ENCODE measurements around the gene KCNJ10. TPM values are rescaled to one million over a fixed set of nuclear protein-coding genes. Genes with fewer than 3 reads are reported as not detected.

The KCNJ10 gene
- total RNA-seq, 1 donor from 2014 or later: 0.28 TPM

DNA sequence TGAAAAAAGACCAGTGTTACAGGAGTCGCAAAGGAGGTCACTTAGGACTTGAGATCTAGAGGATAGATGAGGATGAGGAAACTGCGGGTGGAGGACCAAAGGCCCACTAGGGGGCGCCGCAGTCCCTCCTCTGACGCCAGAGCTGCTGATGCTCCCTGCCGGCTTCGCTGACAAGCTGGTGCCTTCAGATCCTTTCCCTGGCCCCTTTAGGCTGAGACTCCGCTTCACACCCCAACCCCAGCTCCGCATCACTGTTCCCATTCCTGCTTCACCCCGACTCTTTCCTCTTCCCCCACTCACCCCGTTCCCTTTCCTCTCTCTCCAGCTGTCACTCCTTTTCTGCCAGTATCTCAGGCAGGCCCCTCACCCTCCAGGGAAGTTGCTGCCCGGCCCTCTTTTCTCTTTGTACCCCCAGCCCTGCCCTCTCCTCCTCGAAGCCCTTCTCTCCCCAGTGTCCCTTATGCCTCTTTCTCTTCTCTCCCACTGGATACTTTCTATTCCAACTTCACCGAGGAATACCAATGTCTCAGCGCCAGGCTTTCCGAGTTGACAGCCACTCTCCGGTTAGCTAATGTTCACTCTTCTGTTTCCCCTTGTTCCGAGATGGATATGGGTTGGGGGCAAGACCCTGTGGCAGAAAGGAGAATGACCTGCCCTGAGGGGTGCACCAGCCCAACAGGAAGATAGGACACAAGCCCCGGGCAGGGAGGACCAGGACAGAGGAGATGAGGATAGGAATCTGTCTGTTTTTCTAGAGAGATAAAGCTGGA is 15.9 kb upstream of the KCNJ10 start:
- peak; percentile 86 for ATAC-seq
- DNase-seq (ENCODE audit: low spot score): peak; percentile 79

DNA sequence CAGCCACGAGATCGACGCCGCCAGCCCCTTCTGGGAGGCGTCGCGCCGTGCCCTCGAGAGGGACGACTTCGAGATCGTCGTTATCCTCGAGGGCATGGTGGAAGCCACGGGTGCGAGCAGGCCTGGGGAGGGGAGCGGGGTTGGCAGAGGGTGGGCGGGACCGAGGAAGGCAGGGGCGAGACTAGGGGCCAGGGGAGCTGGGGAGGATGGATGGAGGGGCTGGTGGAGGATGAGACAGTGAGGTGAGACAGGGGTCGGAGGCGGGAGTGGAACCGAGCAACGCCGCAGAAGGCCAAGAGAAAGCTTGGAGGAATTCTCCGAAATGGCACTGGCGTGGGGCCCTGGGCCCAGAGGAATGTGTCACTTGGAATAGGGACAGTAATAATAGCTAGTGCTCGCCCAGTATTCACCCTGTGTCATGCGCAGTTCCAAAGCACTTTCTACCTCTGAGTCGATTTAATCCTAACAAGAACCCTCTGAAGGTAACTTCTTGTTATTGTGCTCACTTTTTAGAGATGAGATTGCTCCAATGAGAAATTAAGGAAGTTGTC is 14.9 kb upstream of the KCNJ10 start:
- ATAC-seq (no peak), DNase-seq (ENCODE audit: low spot score) (no peak)

GRCh38 chr1:160083968-160084770 is 14.2 kb upstream of the KCNJ10 start:
- peak; percentile 88 for ATAC-seq

GRCh38 chr1:160082926-160083325 is 13.0 kb upstream of the KCNJ10 start:
- no peak for ATAC-seq
- no peak for DNase-seq (ENCODE audit: low spot score)

More at GRCh38 chr1:160083968-160084770, 14.2 kb upstream of the KCNJ10 start:
- DNase-seq (ENCODE audit: low spot score): peak; percentile 77

- no peak for DNase-seq (ENCODE audit: low spot score)
Observed at GRCh38 chr1:160082487-160082886, 12.5 kb upstream of the KCNJ10 start.

DNA sequence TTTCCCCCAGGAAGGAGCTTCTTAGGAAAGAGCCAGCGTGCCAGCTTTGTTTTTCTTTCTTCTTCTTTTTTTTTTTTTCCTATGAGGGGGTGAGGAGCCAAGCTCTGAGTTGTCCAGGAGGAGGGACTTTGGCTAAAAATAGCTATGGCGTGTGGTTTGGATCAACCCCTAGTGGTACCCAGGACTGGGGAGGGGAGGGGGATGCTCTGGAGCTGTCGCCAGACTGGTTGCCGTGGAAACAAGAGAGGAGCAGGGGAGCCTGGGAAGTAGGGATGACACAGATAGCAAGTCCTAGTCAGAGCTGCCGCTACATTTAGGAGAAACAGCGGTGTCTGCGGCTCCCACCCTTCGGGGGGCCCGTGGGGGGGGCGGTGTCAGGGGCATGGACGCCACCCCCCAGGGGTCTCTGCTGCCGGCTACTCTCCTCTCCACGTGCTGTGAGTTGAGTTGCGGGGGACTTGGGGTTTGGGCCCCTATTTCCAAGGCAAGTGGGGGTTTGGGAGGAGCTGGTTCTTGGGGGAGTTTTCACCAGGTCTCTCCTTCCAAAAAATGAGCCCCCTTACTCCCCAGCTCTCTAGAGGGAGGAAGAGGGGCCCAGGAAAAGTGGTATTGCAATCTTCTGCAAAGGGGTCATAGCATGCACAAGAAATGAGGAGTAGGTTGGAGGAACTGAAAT is 11.4 kb upstream of the KCNJ10 start, which contains the start of gene KCNJ9:
KCNJ9 (plus strand) TSS at position 278 of the 676 bp plus-strand sequence. CDS start 2,493 bp downstream, outside the sequence.
- ATAC-seq (no peak), DNase-seq (ENCODE audit: low spot score) (no peak)

More at GRCh38 chr1:160082487-160082886, 12.5 kb upstream of the KCNJ10 start:
- ATAC-seq: no peak

DNA sequence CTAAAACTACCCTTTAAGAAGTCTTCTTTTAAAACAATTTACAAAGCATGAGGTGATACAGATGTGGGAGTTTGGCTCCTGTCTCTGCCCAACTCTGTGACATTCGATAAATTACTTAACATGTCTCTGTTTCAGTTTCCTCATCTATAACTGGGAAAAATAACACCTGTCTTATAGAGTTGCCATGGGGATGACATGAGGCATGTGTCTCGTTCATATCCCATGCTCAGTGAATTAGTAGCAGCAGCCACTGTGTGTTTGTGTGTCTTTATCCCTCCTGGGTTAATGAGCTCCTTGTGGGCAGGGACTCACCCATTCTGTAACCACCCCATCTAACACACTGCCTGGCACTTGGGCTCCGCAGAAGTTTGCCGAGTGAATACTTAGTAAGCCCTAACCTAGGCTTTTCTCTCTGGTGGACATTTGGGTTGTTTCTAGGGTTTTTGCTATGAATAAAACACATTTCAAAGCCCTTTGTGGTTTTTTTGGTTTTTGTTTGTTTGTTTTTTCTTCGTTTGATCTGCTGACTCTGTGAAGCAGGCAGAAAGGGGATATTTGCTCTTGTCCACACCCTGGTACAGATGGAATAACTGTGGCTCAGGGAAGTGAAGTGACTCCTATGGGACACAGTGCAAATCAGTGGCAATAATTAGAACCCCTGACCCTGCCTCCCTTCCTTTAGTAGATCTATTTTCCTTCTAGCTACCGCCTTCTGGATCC is 10.6 kb upstream of the KCNJ10 start:
- ATAC-seq: no peak
- DNase-seq (ENCODE audit: low spot score): no peak

- DNase-seq (ENCODE audit: low spot score): no peak
- ATAC-seq: no peak
Observed at GRCh38 chr1:160079448-160079847, 9.5 kb upstream of the KCNJ10 start.

DNA sequence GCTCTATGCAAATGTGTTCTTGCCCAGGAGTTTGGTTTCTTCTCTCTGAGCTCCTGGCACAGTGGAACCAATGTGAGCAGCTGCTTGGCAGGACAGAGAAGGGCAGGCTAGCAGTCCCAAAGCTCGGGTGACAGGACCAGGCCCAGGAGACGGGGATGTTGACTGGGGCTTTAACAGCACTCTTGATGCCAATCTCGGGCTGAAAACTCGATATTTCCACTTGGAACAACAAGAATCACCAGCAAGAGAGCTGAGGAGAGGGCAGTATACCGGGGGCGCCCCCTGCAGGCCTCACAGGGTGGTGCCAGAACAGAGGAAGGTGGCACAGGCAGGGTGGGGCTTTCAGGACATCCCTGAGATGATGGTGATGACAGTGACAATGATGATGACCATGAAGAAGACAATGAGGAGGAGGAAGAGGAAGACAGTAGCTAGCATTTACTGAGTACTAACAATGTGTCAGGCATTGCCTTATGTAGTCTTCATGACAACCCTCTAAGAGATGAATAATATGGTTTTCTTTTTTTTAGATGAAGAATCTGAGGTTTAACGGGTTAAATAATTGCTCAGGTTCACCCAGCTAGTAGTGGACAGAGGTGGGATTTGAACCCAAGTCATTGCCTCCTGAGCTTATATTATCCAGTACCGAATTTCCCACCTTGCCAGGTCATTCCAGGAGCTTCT is 8.7 kb upstream of the KCNJ10 start:
- DNase-seq (ENCODE audit: low spot score): no peak
- peak; percentile 87 for ATAC-seq

GRCh38 chr1:160077486-160077885 is 7.5 kb upstream of the KCNJ10 start:
- ATAC-seq: no peak
- DNase-seq (ENCODE audit: low spot score): no peak

DNA sequence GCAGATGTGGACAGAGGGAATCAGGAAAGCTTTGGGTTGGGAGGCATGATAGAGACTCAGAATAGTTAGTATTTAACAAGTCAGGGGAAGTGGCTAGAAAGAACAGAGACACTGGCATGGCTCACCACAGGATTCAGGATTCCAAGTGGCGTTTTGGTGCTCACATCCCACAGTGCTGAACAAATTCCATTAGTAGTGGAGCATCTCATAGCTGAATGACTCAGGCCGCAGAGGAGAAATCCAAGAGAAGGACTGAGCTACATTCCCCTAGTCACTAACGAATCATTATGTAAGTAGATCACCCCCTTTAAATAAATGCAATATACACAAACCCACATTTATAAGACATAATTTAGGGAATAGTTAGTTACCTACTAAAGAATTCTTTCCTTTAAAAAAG is 6.3 kb upstream of the KCNJ10 start:
- ATAC-seq (no peak), DNase-seq (ENCODE audit: low spot score) (no peak)

DNA sequence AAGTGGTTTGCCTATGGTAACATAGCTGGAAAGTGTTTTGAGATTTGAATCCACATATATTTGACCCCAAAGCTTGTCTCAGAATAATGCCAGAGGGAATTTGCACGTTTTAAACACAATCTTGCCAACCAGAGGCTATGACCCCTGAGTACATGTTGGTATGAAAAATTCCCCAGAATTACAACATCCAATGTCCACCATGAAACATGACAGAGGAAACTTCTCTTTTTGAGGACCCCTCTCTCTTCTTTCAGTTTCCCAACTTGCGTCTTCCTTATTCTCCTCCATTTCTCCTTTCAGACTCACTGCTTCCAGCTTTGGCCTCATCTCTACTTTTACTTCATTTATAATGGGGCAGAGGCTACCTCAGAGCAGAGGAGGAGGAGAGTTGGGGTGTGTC is 5.9 kb upstream of the KCNJ10 start:
- ATAC-seq (no peak), DNase-seq (ENCODE audit: low spot score) (no peak)

- ATAC-seq: no peak
- DNase-seq (ENCODE audit: low spot score): no peak
Observed at GRCh38 chr1:160074865-160075264, 4.9 kb upstream of the KCNJ10 start.

DNA sequence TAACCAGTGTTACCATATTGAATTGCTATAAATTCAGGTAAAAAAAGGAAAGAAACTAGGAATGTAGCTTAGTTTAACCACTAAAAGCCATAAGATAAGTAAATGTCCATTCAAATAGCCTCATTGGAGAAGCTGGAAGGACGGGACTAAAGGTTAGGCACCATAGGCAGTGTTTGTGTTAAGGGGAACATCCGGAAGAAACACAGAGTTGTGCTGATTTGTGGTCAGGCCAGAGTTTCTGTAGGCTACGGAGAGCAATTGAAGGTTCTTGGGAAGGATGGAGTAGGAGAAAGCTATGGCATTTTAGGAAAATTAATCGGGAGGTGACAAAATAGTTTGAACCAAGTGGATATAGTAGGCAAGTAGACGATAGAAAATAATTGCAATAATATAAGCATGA is 1.3 kb upstream of the KCNJ10 start:
- no peak for ATAC-seq
- no peak for DNase-seq (ENCODE audit: low spot score)

DNA sequence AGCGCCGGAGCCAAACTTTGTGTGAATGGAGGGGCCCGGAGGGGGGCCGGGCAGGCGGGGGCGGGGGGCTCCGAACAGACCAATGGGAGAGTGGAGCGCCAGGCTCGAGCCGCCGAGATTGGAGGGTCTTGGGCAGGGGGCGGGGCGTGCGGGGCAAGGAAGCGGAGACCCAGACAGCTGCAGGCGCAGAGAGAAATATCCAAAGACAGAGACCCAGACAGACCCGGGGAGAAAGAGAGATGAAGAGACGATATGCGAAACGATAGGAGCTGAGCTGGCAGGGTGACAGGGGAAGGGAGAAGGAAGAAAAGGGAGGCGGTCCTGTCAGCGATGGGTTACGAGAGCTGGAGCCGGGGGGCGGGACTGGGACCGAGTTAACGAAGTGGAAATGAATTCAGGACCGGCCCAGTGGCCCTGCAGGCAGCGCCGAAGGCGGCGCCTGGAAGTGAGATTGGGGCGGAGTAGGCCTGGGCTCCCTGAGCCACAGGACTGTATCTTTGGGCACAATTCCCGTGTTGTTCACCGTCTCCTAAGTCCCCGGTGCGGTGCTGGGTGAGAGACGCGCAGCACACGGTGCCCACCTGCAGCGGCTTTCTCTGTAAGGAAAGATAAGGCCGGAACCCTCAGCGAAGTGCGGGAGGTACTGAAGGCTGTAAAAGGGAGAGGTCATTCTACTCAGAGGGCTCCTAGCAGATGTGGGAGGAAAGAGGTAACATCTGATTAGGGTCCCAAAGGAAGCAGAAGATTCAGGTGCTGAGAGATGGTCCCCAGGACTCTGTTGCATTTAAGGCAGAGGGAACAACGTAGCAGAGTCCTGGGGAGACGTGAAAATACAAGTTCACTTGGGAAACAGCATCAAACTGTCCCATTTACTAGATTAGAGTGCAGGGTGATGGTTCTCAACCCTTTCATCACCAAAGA is 543 bp upstream of the KCNJ10 start:
- DNase-seq (ENCODE audit: low spot score): peak; percentile 60
- ATAC-seq: peak; percentile 79

- no peak for DNase-seq (ENCODE audit: low spot score)
- ATAC-seq: no peak
Observed at GRCh38 chr1:160068225-160068624, 1.7 kb downstream of the KCNJ10 start.

GRCh38 chr1:160066829-160067745 is 2.9 kb downstream of the KCNJ10 start:
- ATAC-seq (no peak), DNase-seq (ENCODE audit: low spot score) (no peak)

DNA sequence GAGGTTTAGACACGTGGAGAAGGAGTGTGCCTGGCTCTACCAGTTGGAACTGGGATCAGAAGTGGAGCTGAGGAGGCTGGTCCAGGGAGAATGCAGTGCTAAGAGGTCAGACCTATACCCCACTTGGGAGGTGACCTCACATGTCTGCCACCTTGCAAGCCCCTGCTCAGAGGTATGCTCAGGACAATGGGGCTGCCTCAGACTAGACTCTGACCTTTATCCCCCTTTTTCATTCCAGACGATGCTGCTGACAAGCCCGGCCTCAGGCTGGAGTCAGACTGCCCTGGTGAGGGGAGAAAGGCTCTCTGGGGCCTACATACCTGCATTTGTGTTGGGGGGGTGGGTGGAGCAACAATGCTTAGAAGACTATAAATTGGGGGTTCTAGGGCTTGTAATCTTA is 5.2 kb downstream of the KCNJ10 start:
- ATAC-seq (no peak), DNase-seq (ENCODE audit: low spot score) (no peak)

Measured in left lobe of liver (tissue), 2 donors.